Tibial nerve (tissue), 4 donors: ENCODE results near the gene MED8. TPM values are rescaled to one million over a fixed set of nuclear protein-coding genes. Genes with fewer than 3 reads are reported as not detected.
"Not testable (repeated sequence)": the region's sequence is repeated elsewhere in the genome, so short reads cannot be mapped to it uniquely, and the experiment has no call there.

Experiments
- DNase-seq, 2 donors: peaks; one replicate each; pipeline ENCODE4 v3.0.0-alpha.2; 2019; ENCODE audit warnings: low spot score in 2 of 2
- H3K27ac ChIP-seq, 4 donors: fragments of 200-600 bp; sonication (generic) in 3 of 4; one replicate each; pipeline ENCODE4 v1.5.1; 2017 to 2019; ENCODE audit warnings: mild to moderate bottlenecking in 1 of 4
- H3K27me3 ChIP-seq, 2 donors: fragments of 200-600 bp; sonication (generic) in 1 of 2; one replicate each; pipeline versions ENCODE4 v1.5.1 to v1.6.0; 2017 to 2019
- H3K36me3 ChIP-seq, 3 donors: fragments of 200-600 bp; sonication (generic); one replicate each; pipeline ENCODE4 v1.5.1; 2018 to 2019
- H3K4me1 ChIP-seq, 4 donors: fragments of 200-600 bp; sonication (generic) in 3 of 4; one replicate each; pipeline ENCODE4 v1.5.1; 2017 to 2019
- H3K4me3 ChIP-seq, 4 donors: fragments of 200-600 bp; sonication (generic) in 3 of 4; one replicate each; pipeline ENCODE4 v1.5.1; 2017 to 2019; ENCODE audit warnings: mild to moderate bottlenecking in 1 of 4, moderate library complexity in 1 of 4
- H3K9me3 ChIP-seq, 4 donors: fragments of 200-600 bp; sonication (generic) in 3 of 4; one replicate each; pipeline ENCODE4 v1.5.1; 2017 to 2019
- CTCF ChIP-seq, 5 experiments: fragments of 200-600 bp in 3 of 5; fragments of 450-650 bp in 2 of 5; sonication (generic) in 3 of 5; IDR thresholded peaks; one replicate each; pipeline ENCODE4 v1.5.1; 2016 to 2019; ENCODE audit warnings: antibody characterized with exemption in 5 of 5, mild to moderate bottlenecking in 3 of 5, moderate library complexity in 2 of 5
- EP300 ChIP-seq, 2 donors: sonication (generic); formaldehyde crosslinking; IDR thresholded peaks; one replicate each; pipeline ENCODE4 v1.6.1; 2017; ENCODE audit warnings: antibody characterized with exemption in 2 of 2, mild to moderate bottlenecking in 1 of 2
- POLR2A ChIP-seq, 2 donors: fragments of 450-650 bp; IDR thresholded peaks; one replicate each; pipeline ENCODE4 v1.6.1; 2017; ENCODE audit warnings: antibody characterized with exemption in 2 of 2, mild to moderate bottlenecking in 2 of 2, moderate library complexity in 2 of 2
- WGBS, 2 donors: methylation state at CpG; one replicate each; pipeline ENCODE4 v1.1.5; 2018; 5-methylcytosine and 5-hydroxymethylcytosine counted together
- total RNA-seq, 4 donors: library from RNA; depleted of rRNA; stranded (reverse); fragments of >200 nt; gene quantifications; one replicate each; pipeline ENCODE4 v1.1.0, GENCODE V29; 2016

Gene MED8
- total RNA-seq, 4 donors from 2014 or later = 22.8 to 35.1 (median 28.5) TPM

GRCh38 chr1:43404353-43404752 is 14.8 kb upstream of the MED8 start:
- no peak overlapping the region for H3K27ac ChIP-seq
- peaks cover 0 to 8% (median 0%) of the 10 kb centered on the region in 4 donors for H3K4me1 ChIP-seq
- H3K9me3 ChIP-seq = no peaks in the 10 kb centered on the region
- H3K4me3 ChIP-seq = no peak overlapping the region
- no peaks in the 10 kb centered on the region for H3K27me3 ChIP-seq
- 95 to 97% methylated on average over 6 of the region's 6 CpGs for WGBS, 2 donors
- H3K36me3 ChIP-seq = peaks cover 0 to 65% (median 25%) of the 10 kb centered on the region in 3 donors
- no peak for TF ChIP-seq CTCF (IDR thresholded peaks at IDR 0.05)
- no peak for TF ChIP-seq POLR2A (IDR thresholded peaks at IDR 0.05)
- no peak for TF ChIP-seq EP300 (IDR thresholded peaks at IDR 0.05)
- DNase-seq = no peak

- H3K27me3 ChIP-seq = no peaks in the 10 kb centered on the region
- H3K36me3 ChIP-seq = peaks cover 0 to 53% (median 25%) of the 10 kb centered on the region in 3 donors
- DNase-seq = no peak
- no peak overlapping the region for H3K27ac ChIP-seq
- no peaks in the 10 kb centered on the region for H3K9me3 ChIP-seq
- TF ChIP-seq POLR2A (IDR thresholded peaks at IDR 0.05) (no peak), CTCF (IDR thresholded peaks at IDR 0.05) (no peak), EP300 (IDR thresholded peaks at IDR 0.05) (no peak)
- H3K4me1 ChIP-seq = peaks cover 0 to 8% (median 0%) of the 10 kb centered on the region in 4 donors
- H3K4me3 ChIP-seq = no peak overlapping the region
- WGBS, 2 donors = 88 to 90% methylated on average over 6 of the region's 6 CpGs
These were observed 12.7 kb upstream of the MED8 start for GRCh38 chr1:43402089-43402865.

GRCh38 chr1:43400441-43400840 is 10.8 kb upstream of the MED8 start:
- not testable (repeated sequence) for H3K4me3 ChIP-seq, H3K27ac ChIP-seq, H3K4me1 ChIP-seq, H3K9me3 ChIP-seq, H3K27me3 ChIP-seq, DNase-seq
- 96 to 97% methylated on average over 9 of the region's 9 CpGs for WGBS, 2 donors
- H3K36me3 ChIP-seq = peaks cover 0 to 52% (median 16%) of the 10 kb centered on the region in 3 donors

- TF ChIP-seq CTCF (IDR thresholded peaks at IDR 0.05) = no peak
- no peak for TF ChIP-seq POLR2A (IDR thresholded peaks at IDR 0.05)
- TF ChIP-seq EP300 (IDR thresholded peaks at IDR 0.05) = no peak
- H3K4me3 ChIP-seq = no peak overlapping the region
- H3K9me3 ChIP-seq = no peaks in the 10 kb centered on the region
- H3K27ac ChIP-seq = no peak overlapping the region
- 90 to 96% methylated on average over 3 of the region's 3 CpGs for WGBS, 2 donors
- DNase-seq = no peak
- peaks cover 0 to 6% (median 0%) of the 10 kb centered on the region in 4 donors for H3K4me1 ChIP-seq
- H3K27me3 ChIP-seq = no peaks in the 10 kb centered on the region
- H3K36me3 ChIP-seq = peaks cover 0 to 44% (median 3%) of the 10 kb centered on the region in 3 donors
These were observed 8.6 kb upstream of the MED8 start for GRCh38 chr1:43398227-43398626.

- TF ChIP-seq POLR2A (IDR thresholded peaks at IDR 0.05) = no peak
- no peak for TF ChIP-seq EP300 (IDR thresholded peaks at IDR 0.05)
- no peak for TF ChIP-seq CTCF (IDR thresholded peaks at IDR 0.05)
- WGBS, 2 donors = 61 to 67% methylated on average over 1 of the region's 1 CpG
- no peak overlapping the region for H3K4me3 ChIP-seq
- H3K27ac ChIP-seq = no peak overlapping the region
- no peaks in the 10 kb centered on the region for H3K27me3 ChIP-seq
- DNase-seq = no peak
- peaks cover 0 to 38% (median 0%) of the 10 kb centered on the region in 3 donors for H3K36me3 ChIP-seq
- H3K9me3 ChIP-seq = no peaks in the 10 kb centered on the region
- H3K4me1 ChIP-seq = peaks cover 0 to 11% (median 2%) of the 10 kb centered on the region in 4 donors
These were observed 6.5 kb upstream of the MED8 start for GRCh38 chr1:43396059-43396458.
